Endothelial cell of umbilical vein (primary cell): Measurements from ENCODE around the gene CAMTA1.

Experiments used
- EZH2 ChIP-seq: IDR thresholded peaks from 2 replicates; pipeline ENCODE4 v1.6.1; 2012; ENCODE audit warnings: borderline replicate concordance, low read depth, mild to moderate bottlenecking, moderate library complexity, low read length, inconsistent platforms; ENCODE audit not compliant: severe bottlenecking
- FOS ChIP-seq: IDR thresholded peaks from 2 replicates; pipeline ENCODE4 v1.6.1; 2011; ENCODE audit warnings: mild to moderate bottlenecking, low read length, moderate library complexity, borderline replicate concordance; ENCODE audit not compliant: insufficient read depth
- GATA2 ChIP-seq: IDR thresholded peaks from 2 replicates; pipeline ENCODE4 v1.7.0; 2011; ENCODE audit warnings: low read depth, mild to moderate bottlenecking, moderate library complexity, mixed read lengths, low read length; ENCODE audit not compliant: insufficient read length, insufficient read depth
- JUN ChIP-seq: IDR thresholded peaks from 2 replicates; pipeline ENCODE4 v1.6.1; 2011; ENCODE audit warnings: borderline replicate concordance, low read depth; ENCODE audit not compliant: insufficient read length, insufficient read depth
- MYC ChIP-seq: IDR thresholded peaks from one replicate; pipeline ENCODE4 v1.6.1; 2011; ENCODE audit warnings: mild to moderate bottlenecking, low read depth, low read length
- POLR2A ChIP-seq: IDR thresholded peaks from 2 replicates; pipeline ENCODE4 v1.6.1; 2012; ENCODE audit warnings: low read depth, mild to moderate bottlenecking, control low read depth, low read length
- POLR2AphosphoS5 ChIP-seq: IDR thresholded peaks from 2 replicates; pipeline ENCODE4 v1.6.1; 2012; ENCODE audit warnings: low read depth, mild to moderate bottlenecking, control low read depth, low read length, moderate library complexity; ENCODE audit not compliant: insufficient read depth
- TF ChIP-seq, protein P1 (sequence below), 2 donors: IDR thresholded peaks; 1 replicate in 1 of 2; 2 replicates in 1 of 2; pipeline ENCODE4 v1.5.1; 2011; ENCODE audit warnings: low read length in 2 of 2, mild to moderate bottlenecking in 2 of 2, moderate library complexity in 2 of 2, control low read depth in 1 of 2, inconsistent platforms in 1 of 2, low read depth in 1 of 2; ENCODE audit not compliant: insufficient read depth in 1 of 2; ENCODE audit errors: extremely low read depth in 1 of 2
- TF ChIP-seq, protein P2 (sequence below): IDR thresholded peaks from 2 replicates; pipeline ENCODE4 v1.6.1; 2011; ENCODE audit not compliant: insufficient read depth, insufficient read length

DNA sequence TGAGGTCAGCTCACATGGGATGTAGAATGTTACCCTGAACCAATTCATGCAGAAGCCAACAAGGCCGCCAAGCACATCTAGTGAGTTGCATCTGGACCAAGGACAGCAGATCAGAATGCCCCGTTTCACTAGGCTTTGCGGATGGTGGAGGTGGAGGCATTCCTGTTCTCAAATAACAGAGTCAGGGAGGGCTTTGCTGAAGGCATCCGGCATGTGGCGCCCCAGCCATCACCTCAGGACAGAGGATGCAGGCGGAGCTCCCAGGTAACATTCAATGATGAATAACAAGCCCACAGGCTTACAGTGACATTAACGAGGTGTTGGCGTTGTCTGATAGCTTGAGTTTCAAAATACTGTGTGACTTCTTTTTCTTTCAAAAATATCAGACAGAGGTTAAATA, 476.2 kb downstream of the CAMTA1 start:
- no peak for TF ChIP-seq POLR2A
- TF ChIP-seq, protein P1, sequence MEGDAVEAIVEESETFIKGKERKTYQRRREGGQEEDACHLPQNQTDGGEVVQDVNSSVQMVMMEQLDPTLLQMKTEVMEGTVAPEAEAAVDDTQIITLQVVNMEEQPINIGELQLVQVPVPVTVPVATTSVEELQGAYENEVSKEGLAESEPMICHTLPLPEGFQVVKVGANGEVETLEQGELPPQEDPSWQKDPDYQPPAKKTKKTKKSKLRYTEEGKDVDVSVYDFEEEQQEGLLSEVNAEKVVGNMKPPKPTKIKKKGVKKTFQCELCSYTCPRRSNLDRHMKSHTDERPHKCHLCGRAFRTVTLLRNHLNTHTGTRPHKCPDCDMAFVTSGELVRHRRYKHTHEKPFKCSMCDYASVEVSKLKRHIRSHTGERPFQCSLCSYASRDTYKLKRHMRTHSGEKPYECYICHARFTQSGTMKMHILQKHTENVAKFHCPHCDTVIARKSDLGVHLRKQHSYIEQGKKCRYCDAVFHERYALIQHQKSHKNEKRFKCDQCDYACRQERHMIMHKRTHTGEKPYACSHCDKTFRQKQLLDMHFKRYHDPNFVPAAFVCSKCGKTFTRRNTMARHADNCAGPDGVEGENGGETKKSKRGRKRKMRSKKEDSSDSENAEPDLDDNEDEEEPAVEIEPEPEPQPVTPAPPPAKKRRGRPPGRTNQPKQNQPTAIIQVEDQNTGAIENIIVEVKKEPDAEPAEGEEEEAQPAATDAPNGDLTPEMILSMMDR (IDR thresholded peaks at IDR 0.05; ENCODE audit: extremely low read depth in 1 of 2, insufficient read depth in 1 of 2, low read depth in 1 of 2, low read length in 2 of 2), result no peak
- TF ChIP-seq POLR2AphosphoS5, result no peak
- no peak for TF ChIP-seq EZH2
- TF ChIP-seq, protein P2, sequence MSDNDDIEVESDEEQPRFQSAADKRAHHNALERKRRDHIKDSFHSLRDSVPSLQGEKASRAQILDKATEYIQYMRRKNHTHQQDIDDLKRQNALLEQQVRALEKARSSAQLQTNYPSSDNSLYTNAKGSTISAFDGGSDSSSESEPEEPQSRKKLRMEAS, result no peak
- TF ChIP-seq MYC, result no peak
- TF ChIP-seq GATA2, result no peak
- no peak for TF ChIP-seq JUN
- TF ChIP-seq FOS, result no peak
